Measurements from ENCODE around the gene SCAMP2. TPM values are rescaled to one million over a fixed set of nuclear protein-coding genes. Genes with fewer than 3 reads are reported as not detected.
"Not testable (repeated sequence)": the region's sequence is repeated elsewhere in the genome, so short reads cannot be mapped to it uniquely, and the experiment has no call there.

SCAMP2 gene
- total RNA-seq, 4 donors from 2014 or later, result 15.9 to 67.5 (median 33.0) TPM

GRCh38 chr15:74896316-74896715, 23.2 kb upstream of the SCAMP2 start:
- Histone ChIP-seq H3K27me3 (no peaks in the 10 kb centered on the region), H3K4me1 (no peaks in the 10 kb centered on the region), H3K9me3 (no peaks in the 10 kb centered on the region), H3K27ac (no peak overlapping the region), H3K36me3 (no peaks in the 10 kb centered on the region), H3K4me3 (no peak overlapping the region)
- DNase-seq, result no peak
- TF ChIP-seq CTCF (IDR thresholded peaks at IDR 0.05) (no peak), POLR2A (IDR thresholded peaks at IDR 0.05) (no peak)
- intact Hi-C loops (cut with DNase I; ENCODE audit: low total_unique reads), result no loop called here

GRCh38 chr15:74895830-74896229, 22.7 kb upstream of the SCAMP2 start:
- no peaks in the 10 kb centered on the region for H3K27me3 ChIP-seq
- no peak for TF ChIP-seq CTCF (IDR thresholded peaks at IDR 0.05)
- no peak for TF ChIP-seq POLR2A (IDR thresholded peaks at IDR 0.05)
- no peak overlapping the region for H3K27ac ChIP-seq
- H3K4me1 ChIP-seq, result no peaks in the 10 kb centered on the region
- intact Hi-C loops (cut with DNase I; ENCODE audit: low total_unique reads), result no loop called here
- H3K9me3 ChIP-seq, result no peaks in the 10 kb centered on the region
- no peak overlapping the region for H3K4me3 ChIP-seq
- H3K36me3 ChIP-seq, result no peaks in the 10 kb centered on the region
- no peak for DNase-seq

- H3K27me3 ChIP-seq; H3K4me3 ChIP-seq; intact Hi-C loops (cut with DNase I; ENCODE audit: low total_unique reads); H3K36me3 ChIP-seq; H3K27ac ChIP-seq; H3K9me3 ChIP-seq; H3K4me1 ChIP-seq; DNase-seq: not testable (repeated sequence)
These were observed 21.2 kb upstream of the SCAMP2 start for GRCh38 chr15:74894383-74894782.

GRCh38 chr15:74893627-74894026, 20.5 kb upstream of the SCAMP2 start:
- no peaks in the 10 kb centered on the region for H3K36me3 ChIP-seq
- peaks cover 0 to 11% of the 10 kb centered on the region in 2 donors for H3K4me1 ChIP-seq
- no peaks in the 10 kb centered on the region for H3K27me3 ChIP-seq
- no peak for DNase-seq
- H3K27ac ChIP-seq, result no peak overlapping the region
- no peaks in the 10 kb centered on the region for H3K9me3 ChIP-seq
- no peak overlapping the region for H3K4me3 ChIP-seq
- TF ChIP-seq POLR2A (IDR thresholded peaks at IDR 0.05) (no peak), CTCF (IDR thresholded peaks at IDR 0.05) (no peak)
- intact Hi-C loops (cut with DNase I; ENCODE audit: low total_unique reads), result no loop called here

GRCh38 chr15:74892931-74893330, 19.8 kb upstream of the SCAMP2 start:
- TF ChIP-seq POLR2A (IDR thresholded peaks at IDR 0.05) (no peak), CTCF (IDR thresholded peaks at IDR 0.05) (no peak)
- DNase-seq, result no peak
- H3K9me3 ChIP-seq, result no peaks in the 10 kb centered on the region
- intact Hi-C loops (cut with DNase I; ENCODE audit: low total_unique reads), result no loop called here
- no peaks in the 10 kb centered on the region for H3K27me3 ChIP-seq
- H3K4me3 ChIP-seq, result no peak overlapping the region
- H3K27ac ChIP-seq, result no peak overlapping the region
- H3K36me3 ChIP-seq, result no peaks in the 10 kb centered on the region
- H3K4me1 ChIP-seq, result peaks cover 0 to 11% of the 10 kb centered on the region in 2 donors

GRCh38 chr15:74892313-74892712, 19.1 kb upstream of the SCAMP2 start:
- peaks cover 0 to 11% of the 10 kb centered on the region in 2 donors for H3K4me1 ChIP-seq
- DNase-seq, result no peak
- H3K27me3 ChIP-seq, result no peaks in the 10 kb centered on the region
- H3K9me3 ChIP-seq, result no peaks in the 10 kb centered on the region
- intact Hi-C loops (cut with DNase I; ENCODE audit: low total_unique reads), result no loop called here
- no peak overlapping the region for H3K4me3 ChIP-seq
- no peaks in the 10 kb centered on the region for H3K36me3 ChIP-seq
- no peak overlapping the region for H3K27ac ChIP-seq
- no peak for TF ChIP-seq POLR2A (IDR thresholded peaks at IDR 0.05)
- no peak for TF ChIP-seq CTCF (IDR thresholded peaks at IDR 0.05)
